IMR-90 (cell line): Measurements from ENCODE around the gene KCNC2. TPM values are rescaled to one million over a fixed set of nuclear protein-coding genes. Genes with fewer than 3 reads are reported as not detected.

Experiments used
- ATAC-seq: fragments of 200-7000 bp; cut with Tn5 transposase; 2 replicates; pipeline ENCODE4 v1.9.1; 2020; ENCODE audit warnings: low read depth, mild to moderate bottlenecking, moderate library complexity
- BruUV-seq: library from RNA; stranded (reverse); fragments of 400-500 nt; replicated peaks from 2 replicates; lab custom pipeline; 2021; lab: Mats Ljungman, UMichigan
- CTCF ChIA-PET: fragments of 300-600 bp; formaldehyde crosslinking; extraction: SDS; loops from one replicate; lab custom pipeline; 2021; ENCODE audit warnings: antibody characterized with exemption; lab: Yijun Ruan, JAX
- POLR2A ChIA-PET: fragments of 300-600 bp; sonication (Branson Sonifier 250); formaldehyde crosslinking; loops from one replicate; lab custom pipeline; 2022; ENCODE audit warnings: antibody characterized with exemption; ENCODE audit not compliant: unreplicated experiment; lab: Charles Lee
- DNase-seq: peaks from one replicate; pipeline ENCODE4 v3.0.0; 2013
- H2AFZ ChIP-seq: replicated peaks from 2 replicates; pipeline ENCODE3; 2013; ENCODE audit warnings: low read length, mild to moderate bottlenecking; ENCODE audit not compliant: poor library complexity
- H2AK5ac ChIP-seq: 2 replicates; pipeline ENCODE4 v1.6.1; 2013; ENCODE audit warnings: low read depth, low read length, inconsistent platforms
- H2AK9ac ChIP-seq: replicated peaks from 2 replicates; pipeline ENCODE3; 2013; ENCODE audit warnings: mild to moderate bottlenecking, low read depth, low read length, moderate library complexity; ENCODE audit not compliant: poor library complexity
- H2BK120ac ChIP-seq: 2 replicates; pipeline ENCODE4 v1.6.1; 2013; ENCODE audit warnings: low read depth, low read length, inconsistent platforms
- H2BK15ac ChIP-seq: 3 replicates; pipeline ENCODE4 v1.6.1; 2013; ENCODE audit warnings: low read depth, low read length, inconsistent platforms
- H2BK20ac ChIP-seq: 2 replicates; pipeline ENCODE4 v1.6.1; 2013; ENCODE audit warnings: low read depth, mild to moderate bottlenecking, inconsistent platforms, low read length, moderate library complexity
- H2BK5ac ChIP-seq: 2 replicates; pipeline ENCODE4 v1.6.1; 2013; ENCODE audit warnings: mild to moderate bottlenecking, low read depth, low read length, inconsistent platforms; ENCODE audit not compliant: poor library complexity, severe bottlenecking
- H3K14ac ChIP-seq: replicated peaks from 2 replicates; pipeline ENCODE4 v1.6.1; 2013; ENCODE audit warnings: low read depth, low read length, inconsistent platforms
- H3K18ac ChIP-seq: 2 replicates; pipeline ENCODE4 v1.6.1; 2013; ENCODE audit warnings: low read depth, low read length, control low read depth
- H3K23ac ChIP-seq: 2 replicates; pipeline ENCODE4 v1.6.1; 2013; ENCODE audit warnings: low read depth, low read length, inconsistent platforms
- H3K27ac ChIP-seq: 2 replicates; pipeline ENCODE4 v1.5.1; 2013; ENCODE audit warnings: mild to moderate bottlenecking, control low read depth, low read length; ENCODE audit not compliant: insufficient read depth
- H3K27me3 ChIP-seq: 2 replicates; pipeline ENCODE4 v1.6.1; 2013; ENCODE audit warnings: low read length; ENCODE audit not compliant: control insufficient read depth, insufficient read depth
- H3K36me3 ChIP-seq: 2 replicates; pipeline ENCODE4 v1.6.1; 2013; ENCODE audit warnings: low read length, mixed read lengths; ENCODE audit not compliant: control insufficient read depth, insufficient read depth
- H3K4ac ChIP-seq: 2 replicates; pipeline ENCODE4 v1.6.1; 2013; ENCODE audit warnings: low read depth, low read length, inconsistent platforms
- H3K4me1 ChIP-seq: 2 replicates; pipeline ENCODE4 v1.6.1; 2013; ENCODE audit warnings: low read length, mixed read lengths; ENCODE audit not compliant: control insufficient read depth, insufficient read depth
- H3K4me2 ChIP-seq: 2 replicates; pipeline ENCODE4 v1.6.1; 2013; ENCODE audit warnings: low read depth, mild to moderate bottlenecking, control low read depth, low read length, moderate library complexity
- H3K4me3 ChIP-seq: 2 replicates; pipeline ENCODE4 v1.5.1; 2013; ENCODE audit warnings: low read depth, mild to moderate bottlenecking, control low read depth, low read length, moderate library complexity; ENCODE audit not compliant: insufficient read depth
- H3K56ac ChIP-seq: 2 replicates; pipeline ENCODE4 v1.6.1; 2013; ENCODE audit warnings: low read length, inconsistent platforms; ENCODE audit not compliant: insufficient read depth; ENCODE audit errors: extremely low read depth
- H3K79me1 ChIP-seq, 2 experiments: 2 replicates each; pipeline ENCODE4 v1.6.1; 2013; ENCODE audit warnings: low read length in 2 of 2, inconsistent platforms in 1 of 2, low read depth in 1 of 2
- H3K9ac ChIP-seq: 2 replicates; pipeline ENCODE4 v1.6.1; 2013; ENCODE audit warnings: low read depth, low read length, control low read depth
- H3K9me1 ChIP-seq: 2 replicates; pipeline ENCODE4 v1.6.1; 2013; ENCODE audit warnings: low read length, inconsistent platforms; ENCODE audit not compliant: insufficient read depth
- H3K9me3 ChIP-seq: 2 replicates; pipeline ENCODE4 v1.6.1; 2013; ENCODE audit warnings: low read length; ENCODE audit not compliant: control insufficient read depth, insufficient read depth
- H4K20me1 ChIP-seq: 2 replicates; pipeline ENCODE4 v1.6.1; 2013; ENCODE audit warnings: low read length, inconsistent platforms; ENCODE audit not compliant: insufficient read depth
- H4K5ac ChIP-seq: 2 replicates; pipeline ENCODE4 v1.6.1; 2013; ENCODE audit warnings: mild to moderate bottlenecking, low read depth, low read length, control low read depth
- H4K8ac ChIP-seq, 2 experiments: 2 replicates each; pipeline ENCODE4 v1.6.1; 2013; ENCODE audit warnings: low read depth in 2 of 2, low read length in 2 of 2, control low read depth in 1 of 2, inconsistent platforms in 1 of 2
- H4K91ac ChIP-seq: 2 replicates; pipeline ENCODE4 v1.6.1; 2013; ENCODE audit warnings: low read depth, low read length, inconsistent platforms; ENCODE audit not compliant: insufficient read depth
- CEBPB ChIP-seq: IDR thresholded peaks from 2 replicates; pipeline ENCODE4 v1.6.1; 2012; ENCODE audit warnings: low read depth, low read length, improper control_type of control experiment
- MAFK ChIP-seq: IDR thresholded peaks from 2 replicates; pipeline ENCODE4 v1.6.1; 2012; ENCODE audit warnings: low read depth, low read length, improper control_type of control experiment
- MXI1 ChIP-seq: IDR thresholded peaks from 2 replicates; pipeline ENCODE4 v1.6.1; 2012; ENCODE audit warnings: low read depth, mild to moderate bottlenecking, low read length, moderate library complexity, borderline replicate concordance
- NFE2L2 ChIP-seq: fragments of 150-350 bp; IDR thresholded peaks from 2 replicates; pipeline ENCODE4 v1.6.1; 2016; ENCODE audit warnings: low read depth, mild to moderate bottlenecking, low read length
- POLR2A ChIP-seq: IDR thresholded peaks from 2 replicates; pipeline ENCODE4 v1.6.1; 2012; ENCODE audit warnings: mild to moderate bottlenecking, low read depth, low read length
- RAD21 ChIP-seq: IDR thresholded peaks from 2 replicates; pipeline ENCODE4 v1.6.1; 2012; ENCODE audit warnings: low read length, improper control_type of control experiment
- RFX5 ChIP-seq: IDR thresholded peaks from 2 replicates; pipeline ENCODE4 v1.8.0; 2012; ENCODE audit warnings: low read depth, mild to moderate bottlenecking, low read length, moderate library complexity
- USF2 ChIP-seq: fragments of 150-350 bp; IDR thresholded peaks from 2 replicates; pipeline ENCODE4 v1.6.1; 2017; ENCODE audit warnings: mild to moderate bottlenecking, antibody characterized with exemption, low read length, low read depth
- WGBS, 2 experiments: methylation state at CpG; one replicate each; pipeline versions ENCODE4 v1.1.5 to v1.1.7; 2013; ENCODE audit warnings: missing lambda C conversion rate in 2 of 2; ENCODE audit not compliant: insufficient read length in 1 of 2; ENCODE audit errors: extremely low coverage in 2 of 2; 5-methylcytosine and 5-hydroxymethylcytosine counted together
- dilution Hi-C: fragments of 300-500 bp; cut with HindIII; formaldehyde crosslinking; loops from one replicate; pipeline ENCODE4 v1.14.3; 2018; ENCODE audit warnings: low sequenced_read_pairs; ENCODE audit not compliant: unreplicated experiment
- in situ Hi-C: fragments of 300-500 bp; cut with MboI; formaldehyde crosslinking; loops from 3 replicates; pipeline ENCODE4 v1.14.3; 2019; ENCODE audit warnings: low sequenced_read_pairs, inconsistent platforms, mixed read lengths
- intact Hi-C: fragments of 100-400 bp; cut with micrococcal nuclease; formaldehyde crosslinking; loops from 2 replicates; pipeline ENCODE4 v1.10.0; 2022
- polyA plus RNA-seq, 3 experiments: library from polyadenylated mRNA; depleted of rRNA; stranded (reverse); fragments of >200 nt; gene quantifications; 2 replicates each; pipeline ENCODE4 v1.2.3, GENCODE V29; 2012; ENCODE audit warnings: low replicate concordance in 1 of 3
- total RNA-seq: library from RNA; depleted of rRNA; stranded (reverse); fragments of >200 nt; gene quantifications from 2 replicates; pipeline ENCODE4 v1.2.3, GENCODE V29; 2012
- TF ChIP-seq, protein P1 (sequence below): conservative IDR thresholded peaks from 2 replicates; pipeline ENCODE4 v1.5.1; 2012; ENCODE audit warnings: mild to moderate bottlenecking, low read depth, low read length, improper control_type of control experiment

Gene KCNC2
- total and polyA plus RNA-seq, 2 of the 4 experiments (the other 2 are of a cell fraction): not detected

DNA sequence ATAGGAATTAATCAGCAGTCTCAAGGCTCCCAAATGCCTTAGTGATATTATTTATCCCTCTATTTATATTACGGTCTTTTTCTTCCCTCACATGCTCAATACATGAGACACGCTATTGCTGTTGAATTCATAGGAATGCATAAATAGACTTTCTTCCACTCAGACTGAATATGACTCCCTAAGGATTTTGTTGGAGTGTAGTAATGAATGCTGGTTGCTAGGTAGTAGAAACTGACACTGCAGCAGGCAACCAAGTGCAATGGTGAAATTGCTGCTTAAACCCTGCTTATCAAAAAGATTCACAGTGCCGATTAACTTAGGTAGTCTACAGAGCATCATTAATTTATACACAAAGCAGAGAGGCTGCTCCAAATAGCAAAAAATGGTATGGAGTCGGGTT is 168.2 kb downstream of the KCNC2 start:
- in situ Hi-C loops: no loop called here
- ChIA-PET POLR2A (no interaction called here), CTCF (no interaction called here)
- Histone ChIP-seq H4K20me1 (no peaks in the 10 kb centered on the region), H2BK20ac (no peak overlapping the region), H2BK120ac (no peak overlapping the region), H3K27me3 (no peaks in the 10 kb centered on the region), H4K91ac (no peak overlapping the region), H3K9me1 (no peaks in the 10 kb centered on the region), H2AFZ (no peak overlapping the region), H2AK9ac (no peak overlapping the region), H3K27ac (no peak overlapping the region), H3K14ac (no peak overlapping the region), H3K36me3 (no peaks in the 10 kb centered on the region), H3K9me3 (no peaks in the 10 kb centered on the region), H3K9ac (no peak overlapping the region), H2BK15ac (no peak overlapping the region), H3K23ac (no peak overlapping the region), H4K5ac (no peak overlapping the region), H3K79me1 (no peaks in the 10 kb centered on the region), H3K4me1 (no peaks in the 10 kb centered on the region), H3K4me3 (no peak overlapping the region), H2AK5ac (no peak overlapping the region), H3K4ac (no peak overlapping the region), H3K4me2 (no peak overlapping the region), H3K18ac (no peak overlapping the region), H4K8ac (no peak overlapping the region), H2BK5ac (no peak overlapping the region), H3K56ac (no peak overlapping the region)
- dilution Hi-C loops: no loop called here
- no peak for TF ChIP-seq USF2
- no peak for TF ChIP-seq POLR2A
- no peak for TF ChIP-seq NFE2L2
- TF ChIP-seq, protein P1, sequence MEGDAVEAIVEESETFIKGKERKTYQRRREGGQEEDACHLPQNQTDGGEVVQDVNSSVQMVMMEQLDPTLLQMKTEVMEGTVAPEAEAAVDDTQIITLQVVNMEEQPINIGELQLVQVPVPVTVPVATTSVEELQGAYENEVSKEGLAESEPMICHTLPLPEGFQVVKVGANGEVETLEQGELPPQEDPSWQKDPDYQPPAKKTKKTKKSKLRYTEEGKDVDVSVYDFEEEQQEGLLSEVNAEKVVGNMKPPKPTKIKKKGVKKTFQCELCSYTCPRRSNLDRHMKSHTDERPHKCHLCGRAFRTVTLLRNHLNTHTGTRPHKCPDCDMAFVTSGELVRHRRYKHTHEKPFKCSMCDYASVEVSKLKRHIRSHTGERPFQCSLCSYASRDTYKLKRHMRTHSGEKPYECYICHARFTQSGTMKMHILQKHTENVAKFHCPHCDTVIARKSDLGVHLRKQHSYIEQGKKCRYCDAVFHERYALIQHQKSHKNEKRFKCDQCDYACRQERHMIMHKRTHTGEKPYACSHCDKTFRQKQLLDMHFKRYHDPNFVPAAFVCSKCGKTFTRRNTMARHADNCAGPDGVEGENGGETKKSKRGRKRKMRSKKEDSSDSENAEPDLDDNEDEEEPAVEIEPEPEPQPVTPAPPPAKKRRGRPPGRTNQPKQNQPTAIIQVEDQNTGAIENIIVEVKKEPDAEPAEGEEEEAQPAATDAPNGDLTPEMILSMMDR: no peak
- no peak for TF ChIP-seq MAFK
- no peak for TF ChIP-seq RFX5
- no peak for TF ChIP-seq RAD21
- TF ChIP-seq CEBPB: no peak
- TF ChIP-seq MXI1: no peak
- intact Hi-C loops: no loop called here
- WGBS, 2 experiments: no CpG with 5 or more reads among the region's 4 CpGs
- ATAC-seq (no peak), DNase-seq (no peak)
- BruUV-seq: no TSS peak
